HFF-Myc (cell line): ENCODE results near the gene CDK11A.
"Not testable (repeated sequence)": the region's sequence is repeated elsewhere in the genome, so short reads cannot be mapped to it uniquely, and the experiment has no call there.

ENCODE experiments used
- DNase-seq: peaks from one replicate; pipeline ENCODE4 v3.0.0-alpha.2; 2011; ENCODE audit warnings: low read depth; ENCODE audit errors: extremely low read depth
- H3K4me3 ChIP-seq: replicated peaks from 2 replicates; pipeline ENCODE4 v1.5.1; 2011; ENCODE audit warnings: low read depth, mild to moderate bottlenecking, control low read depth, low read length
- CTCF ChIP-seq: IDR thresholded peaks from 2 replicates; pipeline ENCODE4 v1.5.1; 2012; ENCODE audit warnings: mild to moderate bottlenecking, low read depth, low read length, control low read depth; ENCODE audit errors: missing control alignments

Gene CDK11A

GRCh38 chr1:1754051-1754815 lies 30.1 kb upstream of the CDK11A start:
- TF ChIP-seq CTCF = no peak

GRCh38 chr1:1753607-1754005 lies 29.4 kb upstream of the CDK11A start:
- no peak overlapping the region for H3K4me3 ChIP-seq
- DNase-seq = no peak
- no peak for TF ChIP-seq CTCF

More at GRCh38 chr1:1754051-1754815, 30.1 kb upstream of the CDK11A start:
- no peak overlapping the region for H3K4me3 ChIP-seq
- DNase-seq = no peak

- DNase-seq = no peak
- no peak for TF ChIP-seq CTCF
- no peak overlapping the region for H3K4me3 ChIP-seq
These were observed 28.8 kb upstream of the CDK11A start for GRCh38 chr1:1752636-1753606.

DNA sequence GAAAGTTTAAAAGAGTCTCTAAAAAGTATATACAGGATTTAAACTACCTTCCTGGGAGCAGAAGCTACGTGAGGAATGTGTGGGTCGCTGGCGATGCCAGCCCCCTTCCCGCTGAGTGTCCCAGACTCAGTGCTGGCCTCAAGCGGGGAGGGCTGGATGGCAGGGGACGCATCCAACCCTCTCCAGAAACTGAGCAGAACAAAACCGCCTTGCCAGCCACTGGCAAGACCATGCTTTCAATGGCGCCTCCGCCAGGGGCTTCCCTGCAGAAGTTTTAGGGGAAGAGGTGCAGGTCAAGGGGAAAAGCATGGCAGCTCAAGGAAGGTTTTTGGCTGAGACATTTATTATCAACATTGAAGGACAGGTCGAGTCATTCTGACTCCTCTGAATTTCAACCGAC lies 28.0 kb upstream of the CDK11A start:
- no peak for TF ChIP-seq CTCF
- no peak for DNase-seq
- no peak overlapping the region for H3K4me3 ChIP-seq

DNA sequence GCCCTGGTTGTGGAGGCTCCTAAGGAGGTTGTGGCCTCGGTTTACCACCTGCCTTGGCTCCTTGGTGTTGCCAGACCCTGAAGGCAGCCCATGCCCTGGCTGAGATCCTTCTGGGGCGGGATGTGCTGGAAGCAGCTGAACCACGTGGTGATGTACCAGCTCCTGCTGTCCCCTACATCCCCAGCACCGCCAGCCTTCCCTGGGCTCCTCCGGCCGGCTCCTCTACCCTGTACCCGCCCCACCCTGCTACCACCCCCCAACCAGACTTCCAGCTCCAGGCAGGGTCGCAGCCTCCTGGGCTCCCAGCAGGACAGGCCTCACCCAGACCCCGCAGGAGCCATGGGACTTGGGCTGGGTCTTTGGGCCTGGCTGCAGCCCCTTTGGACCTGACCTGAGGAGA lies 25.8 kb upstream of the CDK11A start:
- not testable (repeated sequence) for H3K4me3 ChIP-seq

GRCh38 chr1:1748686-1749321 lies 24.6 kb upstream of the CDK11A start:
- TF ChIP-seq CTCF = no peak
- DNase-seq = no peak
- no peak overlapping the region for H3K4me3 ChIP-seq

More for the DNA sequence above, 25.8 kb upstream of the CDK11A start:
- not testable (repeated sequence) for DNase-seq

GRCh38 chr1:1746566-1746909 lies 22.4 kb upstream of the CDK11A start:
- not testable (repeated sequence) for H3K4me3 ChIP-seq, DNase-seq

- peak overlapping the region; percentile 28 for H3K4me3 ChIP-seq
- not testable (repeated sequence) for DNase-seq
These were observed 21.8 kb upstream of the CDK11A start for GRCh38 chr1:1745651-1746565.

DNA sequence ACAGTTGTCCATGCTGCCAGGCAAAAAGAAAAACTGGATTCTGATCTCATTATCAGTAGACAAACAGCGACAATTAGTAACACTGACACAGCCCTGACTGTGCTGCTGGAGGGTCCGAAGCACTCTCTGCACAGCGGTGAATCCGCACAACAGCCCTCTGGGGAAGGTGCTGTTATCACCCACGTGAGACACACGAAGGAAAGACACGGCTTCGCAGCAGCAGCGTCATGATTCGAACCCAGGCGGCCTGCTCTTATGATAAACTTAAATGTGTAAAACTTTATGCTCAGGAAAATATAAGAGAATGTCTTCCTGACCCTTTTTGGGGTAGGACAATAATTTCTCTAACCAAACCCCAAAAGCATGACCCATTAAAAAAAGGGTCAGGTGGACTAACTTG lies 18.4 kb upstream of the CDK11A start:
- DNase-seq = not testable (repeated sequence)

GRCh38 chr1:1741013-1741412 lies 16.9 kb upstream of the CDK11A start:
- DNase-seq = peak; percentile 87
- H3K4me3 ChIP-seq = not testable (repeated sequence)

More for the DNA sequence above, 18.4 kb upstream of the CDK11A start:
- not testable (repeated sequence) for H3K4me3 ChIP-seq

DNA sequence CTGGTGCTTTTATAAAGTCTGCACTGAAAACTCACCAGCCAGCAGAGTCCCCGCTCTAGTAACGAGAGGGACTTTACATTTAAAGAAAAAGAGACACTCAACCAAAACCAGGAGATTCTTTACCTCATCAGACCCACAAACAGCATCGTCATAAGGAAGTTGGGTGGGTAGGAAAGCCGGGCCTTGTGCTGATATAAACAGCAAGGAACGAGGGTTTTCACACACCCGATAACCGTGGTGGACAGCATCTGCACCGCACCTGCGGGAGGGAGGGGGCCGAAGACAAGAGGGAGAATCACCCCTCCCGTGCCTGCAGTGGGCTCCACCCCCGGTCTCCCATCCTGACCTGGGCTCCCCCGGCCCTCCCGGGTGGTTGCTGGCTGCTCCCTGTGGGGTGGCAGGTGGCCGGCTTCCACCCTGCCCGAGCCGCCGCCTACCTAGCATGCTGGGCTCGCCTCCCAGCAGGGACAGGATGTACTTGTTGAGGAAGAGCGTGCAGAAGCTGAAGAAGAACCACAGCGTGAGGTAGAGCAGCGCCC lies 14.7 kb upstream of the CDK11A start:
- not testable (repeated sequence) for DNase-seq, H3K4me3 ChIP-seq
